ENCODE data around the gene GALK1. TPM values are rescaled to one million over a fixed set of nuclear protein-coding genes. Genes with fewer than 3 reads are reported as not detected.
"Not testable (repeated sequence)": the region's sequence is repeated elsewhere in the genome, so short reads cannot be mapped to it uniquely, and the experiment has no call there.

Gene GALK1
- total and polyA plus RNA-seq, 3 experiments from 2014 or later, result 19.7 to 39.7 (median 33.2) TPM

- H3K9me3 ChIP-seq (ENCODE audit: low read length); H3K27me3 ChIP-seq (ENCODE audit: insufficient read depth, low read length, poor library complexity, severe bottlenecking); H3K27me3 Mint-ChIP-seq; DNase-seq; H3K27ac ChIP-seq (ENCODE audit: low read depth, low read length); H3K9me3 Mint-ChIP-seq; H3K36me3 ChIP-seq (ENCODE audit: insufficient read depth, low read length); H3K4me3 Mint-ChIP-seq; H3K4me3 ChIP-seq (ENCODE audit: low read length); H3K27ac Mint-ChIP-seq: not testable (repeated sequence)
- H3K36me3 Mint-ChIP-seq, result peaks cover 0 to 12% (median 2%) of the 10 kb centered on the region in 3 donors
- ChIA-PET CTCF (interaction anchor here (0.6 to 1.9 kb wide), 4 partner anchors 12 to 244 kb away, joined by 3 to 4 read pairs (median 4); partner anchors contain the start of gene SMIM5), POLR2A (interaction anchor here (1.0 kb wide), 1 partner anchor 20 kb away, joined by 5 read pairs; no protein-coding TSS in a partner anchor)
- H3K4me1 ChIP-seq (ENCODE audit: insufficient read depth, low read length), result peaks cover 13% of the 10 kb centered on the region
- peaks cover 9 to 23% (median 11%) of the 10 kb centered on the region in 3 donors for H3K4me1 Mint-ChIP-seq
These were observed 4.9 kb downstream of the GALK1 start for GRCh38 chr17:75759978-75760640.

DNA sequence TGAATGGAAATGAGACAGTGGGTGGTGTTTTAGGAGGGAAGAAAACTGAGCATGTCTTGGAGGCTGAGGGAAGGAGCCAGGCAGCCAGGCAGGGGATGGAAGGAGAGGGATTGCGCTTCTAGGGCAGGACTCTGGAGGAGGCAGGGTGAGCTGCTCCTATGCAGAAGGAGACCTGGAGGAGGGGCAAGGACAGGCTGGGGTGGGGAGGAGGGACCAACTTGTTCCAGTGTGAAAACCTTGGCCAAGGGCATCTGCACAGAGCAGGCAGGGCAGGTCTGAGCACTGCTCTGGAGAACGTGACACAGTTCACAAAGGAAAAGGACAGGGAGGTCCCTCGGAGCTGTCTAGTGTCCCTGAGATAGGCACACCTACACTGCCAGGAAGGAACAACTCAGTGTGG, 5.5 kb downstream of the GALK1 start:
- Mint-ChIP-seq H3K4me1 (peaks cover 12 to 28% (median 14%) of the 10 kb centered on the region in 3 donors), H3K4me3 (no peak overlapping the region), H3K9me3 (no peaks in the 10 kb centered on the region), H3K27me3 (no peaks in the 10 kb centered on the region), H3K36me3 (peaks cover 0 to 12% (median 2%) of the 10 kb centered on the region in 3 donors), H3K27ac (no peak overlapping the region)
- Histone ChIP-seq H3K27me3 (ENCODE audit: insufficient read depth, low read length, poor library complexity, severe bottlenecking) (no peaks in the 10 kb centered on the region), H3K4me1 (ENCODE audit: insufficient read depth, low read length) (peaks cover 14% of the 10 kb centered on the region), H3K36me3 (ENCODE audit: insufficient read depth, low read length) (no peaks in the 10 kb centered on the region), H3K27ac (ENCODE audit: low read depth, low read length) (no peak overlapping the region), H3K4me3 (ENCODE audit: low read length) (no peak overlapping the region), H3K9me3 (ENCODE audit: low read length) (no peaks in the 10 kb centered on the region)
- ChIA-PET POLR2A (interaction anchor here (1.0 kb wide), 1 partner anchor 21 kb away, joined by 5 read pairs; no protein-coding TSS in a partner anchor), CTCF (interaction anchor here (1.1 to 1.9 kb wide), 3 partner anchors 12 to 126 kb away, joined by 3 to 4 read pairs (median 4); partner anchors contain the start of gene SMIM5)
- no peak for DNase-seq

DNA sequence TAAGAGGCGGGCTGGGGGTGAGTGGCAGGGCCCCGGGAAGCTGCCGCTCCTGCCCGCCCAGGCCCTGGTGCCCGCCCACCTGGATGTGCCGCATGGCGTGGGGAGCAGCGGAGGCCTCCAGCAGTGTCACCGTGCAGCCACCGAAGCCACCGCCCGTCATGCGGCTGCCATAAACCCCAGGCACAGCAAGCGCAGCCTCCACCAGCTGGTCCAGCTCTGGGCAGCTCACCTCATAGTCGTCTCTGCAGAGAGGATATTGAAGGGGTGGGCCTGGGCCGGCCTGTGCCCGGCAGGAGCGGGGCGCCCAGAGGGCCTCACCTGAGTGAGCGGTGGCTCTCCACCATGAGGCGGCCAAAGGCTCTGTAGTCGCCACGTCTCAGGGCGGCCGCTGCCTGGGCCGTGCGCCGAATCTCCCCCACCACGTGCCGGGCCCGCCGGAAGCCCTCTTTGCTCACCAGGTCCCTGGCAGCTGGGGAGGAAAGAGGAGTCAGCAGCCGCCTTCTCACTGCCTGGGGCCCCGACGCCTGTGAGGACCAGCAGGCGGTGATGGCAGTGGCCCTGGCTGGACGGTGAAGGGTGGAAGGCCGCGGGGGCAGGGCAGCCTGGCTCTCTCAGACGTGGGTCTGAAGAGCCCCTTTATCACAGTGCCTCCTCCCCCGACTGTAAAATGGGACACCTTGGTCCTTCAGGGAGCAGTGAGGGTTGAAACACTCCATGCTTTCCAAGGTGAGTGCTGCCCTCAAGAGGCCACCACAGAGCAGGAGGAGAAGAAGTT, 6.7 kb downstream of the GALK1 start:
- H3K27me3 ChIP-seq (ENCODE audit: insufficient read depth, low read length, poor library complexity, severe bottlenecking), result no peaks in the 10 kb centered on the region
- H3K27me3 Mint-ChIP-seq, result no peaks in the 10 kb centered on the region
- no peak overlapping the region for H3K4me3 Mint-ChIP-seq
- H3K9me3 Mint-ChIP-seq, result no peaks in the 10 kb centered on the region
- H3K36me3 Mint-ChIP-seq, result peaks cover 0 to 12% (median 2%) of the 10 kb centered on the region in 3 donors
- H3K4me1 Mint-ChIP-seq, result peaks cover 5 to 18% (median 9%) of the 10 kb centered on the region in 3 donors
- H3K4me1 ChIP-seq (ENCODE audit: insufficient read depth, low read length), result peaks cover 9% of the 10 kb centered on the region
- no peak for DNase-seq
- no peak overlapping the region for H3K4me3 ChIP-seq (ENCODE audit: low read length)
- no peaks in the 10 kb centered on the region for H3K9me3 ChIP-seq (ENCODE audit: low read length)
- ChIA-PET CTCF (interaction anchor here (1.9 kb wide), 1 partner anchor 125 kb away, joined by 4 read pairs; the partner anchor contains the start of gene SMIM5), POLR2A (no interaction called here)
- H3K27ac ChIP-seq (ENCODE audit: low read depth, low read length), result no peak overlapping the region
- no peak overlapping the region for H3K27ac Mint-ChIP-seq
- H3K36me3 ChIP-seq (ENCODE audit: insufficient read depth, low read length), result no peaks in the 10 kb centered on the region

DNA sequence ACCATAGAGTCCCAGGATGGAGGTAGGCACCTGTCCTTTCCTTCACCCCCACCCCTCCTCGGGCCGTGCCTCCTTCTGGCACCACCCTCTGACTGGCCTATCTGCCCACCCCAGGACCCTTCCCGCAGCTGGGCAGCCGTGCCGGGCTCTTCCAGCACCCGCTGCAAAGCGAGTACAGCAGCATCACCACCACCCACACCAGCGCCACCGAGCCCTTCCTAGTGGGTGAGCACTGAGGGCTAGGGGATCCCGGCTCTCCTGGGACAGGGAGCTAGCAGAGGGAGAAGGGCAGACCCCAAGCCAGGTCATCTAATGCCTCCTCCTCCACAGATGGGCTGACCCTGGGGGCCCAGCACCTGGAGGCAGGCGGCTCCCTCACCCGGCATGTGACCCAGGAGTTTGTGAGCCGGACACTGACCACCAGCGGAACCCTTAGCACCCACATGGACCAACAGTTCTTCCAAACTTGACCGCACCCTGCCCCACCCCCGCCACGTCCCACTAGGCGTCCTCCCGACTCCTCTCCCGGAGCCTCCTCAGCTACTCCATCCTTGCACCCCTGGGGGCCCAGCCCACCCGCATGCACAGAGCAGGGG, 7.8 kb downstream of the GALK1 start:
- POLR2A ChIA-PET, result interaction anchor here (0.5 kb wide), 1 partner anchor 103 kb away, joined by 4 read pairs; no protein-coding TSS in a partner anchor
- H3K27me3 Mint-ChIP-seq, result no peaks in the 10 kb centered on the region
- H3K9me3 Mint-ChIP-seq, result no peaks in the 10 kb centered on the region
- peaks cover 0 to 7% (median 2%) of the 10 kb centered on the region in 3 donors for H3K36me3 Mint-ChIP-seq
- no peaks in the 10 kb centered on the region for H3K36me3 ChIP-seq (ENCODE audit: insufficient read depth, low read length)
- H3K4me1 ChIP-seq (ENCODE audit: insufficient read depth, low read length), result peaks cover 8% of the 10 kb centered on the region
- no peak overlapping the region for H3K27ac ChIP-seq (ENCODE audit: low read depth, low read length)
- no peaks in the 10 kb centered on the region for H3K27me3 ChIP-seq (ENCODE audit: insufficient read depth, low read length, poor library complexity, severe bottlenecking)
- no peak overlapping the region for H3K4me3 ChIP-seq (ENCODE audit: low read length)
- H3K9me3 ChIP-seq (ENCODE audit: low read length), result no peaks in the 10 kb centered on the region
- DNase-seq, result no peak
- peaks cover 5 to 13% (median 8%) of the 10 kb centered on the region in 3 donors for H3K4me1 Mint-ChIP-seq
- CTCF ChIA-PET, result interaction anchor here (1.5 to 2.0 kb wide), 2 partner anchors 9 to 89 kb away, joined by 5 read pairs; no protein-coding TSS in a partner anchor
- no peak overlapping the region for H3K27ac Mint-ChIP-seq
- no peak overlapping the region for H3K4me3 Mint-ChIP-seq

DNA sequence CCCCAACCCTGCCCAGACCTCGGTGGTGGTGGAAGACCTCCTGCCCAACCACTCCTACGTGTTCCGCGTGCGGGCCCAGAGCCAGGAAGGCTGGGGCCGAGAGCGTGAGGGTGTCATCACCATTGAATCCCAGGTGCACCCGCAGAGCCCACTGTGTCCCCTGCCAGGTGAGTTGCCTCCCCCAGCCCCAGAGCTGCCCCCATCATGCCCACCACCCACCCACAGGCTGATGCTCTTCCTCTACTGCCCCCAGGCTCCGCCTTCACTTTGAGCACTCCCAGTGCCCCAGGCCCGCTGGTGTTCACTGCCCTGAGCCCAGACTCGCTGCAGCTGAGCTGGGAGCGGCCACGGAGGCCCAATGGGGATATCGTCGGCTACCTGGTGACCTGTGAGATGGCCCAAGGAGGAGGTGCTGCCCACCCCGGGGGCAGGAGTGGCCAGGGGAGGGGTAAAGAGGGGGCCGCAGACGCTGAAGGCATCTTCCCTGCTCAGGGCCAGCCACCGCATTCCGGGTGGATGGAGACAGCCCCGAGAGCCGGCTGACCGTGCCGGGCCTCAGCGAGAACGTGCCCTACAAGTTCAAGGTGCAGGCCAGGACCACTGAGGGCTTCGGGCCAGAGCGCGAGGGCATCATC, 8.4 kb downstream of the GALK1 start:
- no peaks in the 10 kb centered on the region for H3K27me3 ChIP-seq (ENCODE audit: insufficient read depth, low read length, poor library complexity, severe bottlenecking)
- Mint-ChIP-seq H3K27ac (no peak overlapping the region), H3K27me3 (no peaks in the 10 kb centered on the region)

DNA sequence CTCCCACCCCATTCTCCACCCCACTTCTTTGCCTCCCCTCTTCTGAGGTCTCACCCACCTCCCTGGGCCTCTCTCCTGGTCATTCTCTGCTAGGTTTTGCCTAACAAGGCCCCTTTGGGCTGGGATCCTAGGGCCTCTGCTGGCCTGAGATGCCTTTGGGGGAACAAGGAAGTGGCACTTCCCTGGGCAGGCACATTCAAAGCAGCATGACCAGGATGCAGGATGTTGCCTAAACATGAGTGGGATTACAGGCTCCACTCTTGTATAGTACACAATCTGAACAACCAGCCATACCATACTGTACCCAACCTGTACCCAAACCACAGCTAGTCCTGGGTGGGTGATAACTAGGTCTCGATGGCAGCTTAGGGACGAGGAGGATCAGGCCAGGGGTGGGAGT, 9.0 kb downstream of the GALK1 start:
- Mint-ChIP-seq H3K27ac (peak overlapping the region in 1 of 8 donors; percentile 33), H3K4me3 (peak overlapping the region in 2 of 7 donors; percentile 10 to 68)
- POLR2A ChIA-PET, result no interaction called here

More for the DNA sequence above, 8.4 kb downstream of the GALK1 start:
- H3K4me3 Mint-ChIP-seq, result no peak overlapping the region
- no peaks in the 10 kb centered on the region for H3K36me3 ChIP-seq (ENCODE audit: insufficient read depth, low read length)
- ChIA-PET POLR2A (no interaction called here), CTCF (interaction anchor here (1.5 to 4.9 kb wide), 3 partner anchors 7 to 89 kb away, joined by 5 to 63 read pairs (median 5); partner anchors contain the start of gene GALK1)
- no peak overlapping the region for H3K27ac ChIP-seq (ENCODE audit: low read depth, low read length)
- H3K4me3 ChIP-seq (ENCODE audit: low read length), result no peak overlapping the region
- no peaks in the 10 kb centered on the region for H3K9me3 ChIP-seq (ENCODE audit: low read length)
- H3K4me1 ChIP-seq (ENCODE audit: insufficient read depth, low read length), result peaks cover 8% of the 10 kb centered on the region
- DNase-seq, result no peak
- peaks cover 5 to 12% (median 8%) of the 10 kb centered on the region in 3 donors for H3K4me1 Mint-ChIP-seq
- peaks cover 0 to 6% (median 2%) of the 10 kb centered on the region in 3 donors for H3K36me3 Mint-ChIP-seq
- no peaks in the 10 kb centered on the region for H3K9me3 Mint-ChIP-seq

DNA sequence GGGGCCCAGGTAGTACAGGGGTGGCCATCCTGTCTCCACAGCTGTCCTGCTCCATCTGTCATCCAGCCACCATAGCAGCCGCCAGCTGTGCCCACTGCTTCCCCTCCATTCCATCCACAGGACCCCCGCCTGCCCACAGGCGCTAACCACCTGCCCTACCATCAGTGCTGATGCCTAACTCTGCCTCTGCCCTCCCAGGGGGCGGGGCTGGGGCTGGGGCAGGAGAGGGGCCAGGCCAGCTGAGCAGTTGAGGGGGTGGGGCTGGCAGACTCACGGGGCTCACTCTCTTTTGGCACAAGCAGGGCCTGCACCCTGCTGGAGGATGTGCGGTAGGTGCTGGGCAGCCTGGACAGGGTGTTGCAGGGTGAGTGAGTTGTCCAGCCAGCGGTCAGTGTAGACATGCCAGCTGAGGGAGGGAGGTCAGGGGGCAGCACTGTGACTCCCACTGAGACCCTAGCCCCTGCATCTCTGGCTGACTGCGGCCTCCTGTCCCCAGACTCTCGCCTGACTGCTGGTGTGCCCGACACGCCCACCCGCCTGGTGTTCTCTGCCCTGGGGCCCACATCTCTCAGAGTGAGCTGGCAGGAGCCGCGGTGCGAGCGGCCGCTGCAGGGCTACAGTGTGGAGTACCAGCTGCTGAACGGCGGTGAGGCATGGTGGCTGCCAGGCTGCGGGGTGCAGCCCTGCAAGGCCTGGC, 9.6 kb downstream of the GALK1 start:
- no peak overlapping the region for H3K27ac Mint-ChIP-seq
- peaks cover 8% of the 10 kb centered on the region for H3K4me1 ChIP-seq (ENCODE audit: insufficient read depth, low read length)
- no peak overlapping the region for H3K4me3 ChIP-seq (ENCODE audit: low read length)
- no peak overlapping the region for H3K27ac ChIP-seq (ENCODE audit: low read depth, low read length)
- peak overlapping the region in 3 of 7 donors; percentile 63 to 74 (median 67) for H3K4me3 Mint-ChIP-seq
- POLR2A ChIA-PET, result interaction anchor here (2.3 kb wide), 1 partner anchor 100 kb away, joined by 13 read pairs; the partner anchor contains the start of gene WBP2
- H3K27me3 ChIP-seq (ENCODE audit: insufficient read depth, low read length, poor library complexity, severe bottlenecking), result no peaks in the 10 kb centered on the region
- H3K9me3 ChIP-seq (ENCODE audit: low read length), result no peaks in the 10 kb centered on the region
- DNase-seq, result no peak
- no peaks in the 10 kb centered on the region for H3K9me3 Mint-ChIP-seq
- H3K27me3 Mint-ChIP-seq, result no peaks in the 10 kb centered on the region
- CTCF ChIA-PET, result interaction anchor here (2.0 to 4.9 kb wide), 3 partner anchors 9 to 90 kb away, joined by 5 to 63 read pairs (median 13); partner anchors contain the start of genes GALK1 and UNC13D
- peaks cover 5 to 12% (median 8%) of the 10 kb centered on the region in 3 donors for H3K4me1 Mint-ChIP-seq
- no peaks in the 10 kb centered on the region for H3K36me3 ChIP-seq (ENCODE audit: insufficient read depth, low read length)
- peaks cover 0 to 6% (median 2%) of the 10 kb centered on the region in 3 donors for H3K36me3 Mint-ChIP-seq

More for the DNA sequence above, 9.0 kb downstream of the GALK1 start:
- no peaks in the 10 kb centered on the region for H3K27me3 ChIP-seq (ENCODE audit: insufficient read depth, low read length, poor library complexity, severe bottlenecking)
- H3K36me3 ChIP-seq (ENCODE audit: insufficient read depth, low read length), result no peaks in the 10 kb centered on the region
- no peak for DNase-seq
- H3K4me1 ChIP-seq (ENCODE audit: insufficient read depth, low read length), result peaks cover 8% of the 10 kb centered on the region
- Mint-ChIP-seq H3K27me3 (no peaks in the 10 kb centered on the region), H3K9me3 (no peaks in the 10 kb centered on the region), H3K36me3 (peaks cover 0 to 6% (median 2%) of the 10 kb centered on the region in 3 donors), H3K4me1 (peaks cover 5 to 12% (median 8%) of the 10 kb centered on the region in 3 donors)
- no peak overlapping the region for H3K27ac ChIP-seq (ENCODE audit: low read depth, low read length)
- CTCF ChIA-PET, result interaction anchor here (1.5 to 4.9 kb wide), 3 partner anchors 8 to 90 kb away, joined by 5 to 63 read pairs (median 5); partner anchors contain the start of gene GALK1
- H3K9me3 ChIP-seq (ENCODE audit: low read length), result no peaks in the 10 kb centered on the region
- no peak overlapping the region for H3K4me3 ChIP-seq (ENCODE audit: low read length)

Measured in CD8-positive, alpha-beta memory T cell (primary cell).